ENCODE measurements around the gene CTIF.

The CTIF gene

DNA sequence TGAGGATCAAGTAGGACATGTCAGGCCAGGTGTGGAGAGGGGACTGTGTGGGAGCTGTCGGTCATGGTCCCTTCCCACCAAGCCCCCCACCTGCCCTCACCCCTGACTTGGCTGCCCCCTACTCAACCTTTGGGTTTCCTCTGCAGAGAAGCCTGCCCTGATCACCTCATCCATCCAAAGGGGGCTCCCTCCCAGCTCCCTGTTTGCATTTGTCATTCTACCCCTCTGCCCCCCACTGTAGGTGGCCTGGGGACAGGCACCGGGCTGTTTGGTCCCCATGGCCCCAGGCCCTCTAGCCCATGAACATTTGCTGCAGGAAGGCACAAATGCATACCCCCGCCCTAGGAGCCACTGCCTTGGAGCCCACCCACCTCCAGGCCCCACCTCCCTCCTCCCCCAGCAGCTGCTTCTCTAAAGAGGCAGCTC lies 296.9 kb downstream of the CTIF start:
- DNase-seq (ENCODE audit: low read depth): no peak

DNA sequence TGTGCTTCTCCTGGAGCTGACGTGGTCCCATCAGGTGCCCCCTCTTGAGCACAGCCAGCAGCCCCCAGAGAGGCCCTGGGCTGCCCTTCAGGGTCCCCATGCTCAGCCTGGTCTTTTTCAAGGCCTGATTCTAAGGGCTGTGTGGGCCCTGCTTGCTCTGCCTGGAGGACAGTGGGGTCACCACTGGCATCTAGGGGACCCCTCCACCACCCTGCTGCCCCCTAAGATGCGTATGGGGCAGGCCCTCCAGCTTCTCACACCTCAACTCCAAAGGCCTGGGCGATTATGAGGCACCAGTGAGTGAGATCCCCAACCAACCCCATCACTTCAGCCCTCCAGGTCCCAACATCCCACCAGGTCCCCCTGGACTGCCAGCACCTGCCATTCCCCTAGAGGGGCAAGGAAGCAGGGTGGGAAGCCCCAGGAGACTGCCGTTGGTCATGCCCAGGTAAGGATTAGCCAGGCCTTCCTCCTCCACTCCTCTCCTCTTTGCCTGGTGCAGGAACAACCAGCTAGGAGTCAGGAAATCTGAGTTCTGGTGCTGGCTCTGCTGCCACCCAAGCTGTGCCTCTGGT lies 297.5 kb downstream of the CTIF start:
- no peak for DNase-seq (ENCODE audit: low read depth)

DNA sequence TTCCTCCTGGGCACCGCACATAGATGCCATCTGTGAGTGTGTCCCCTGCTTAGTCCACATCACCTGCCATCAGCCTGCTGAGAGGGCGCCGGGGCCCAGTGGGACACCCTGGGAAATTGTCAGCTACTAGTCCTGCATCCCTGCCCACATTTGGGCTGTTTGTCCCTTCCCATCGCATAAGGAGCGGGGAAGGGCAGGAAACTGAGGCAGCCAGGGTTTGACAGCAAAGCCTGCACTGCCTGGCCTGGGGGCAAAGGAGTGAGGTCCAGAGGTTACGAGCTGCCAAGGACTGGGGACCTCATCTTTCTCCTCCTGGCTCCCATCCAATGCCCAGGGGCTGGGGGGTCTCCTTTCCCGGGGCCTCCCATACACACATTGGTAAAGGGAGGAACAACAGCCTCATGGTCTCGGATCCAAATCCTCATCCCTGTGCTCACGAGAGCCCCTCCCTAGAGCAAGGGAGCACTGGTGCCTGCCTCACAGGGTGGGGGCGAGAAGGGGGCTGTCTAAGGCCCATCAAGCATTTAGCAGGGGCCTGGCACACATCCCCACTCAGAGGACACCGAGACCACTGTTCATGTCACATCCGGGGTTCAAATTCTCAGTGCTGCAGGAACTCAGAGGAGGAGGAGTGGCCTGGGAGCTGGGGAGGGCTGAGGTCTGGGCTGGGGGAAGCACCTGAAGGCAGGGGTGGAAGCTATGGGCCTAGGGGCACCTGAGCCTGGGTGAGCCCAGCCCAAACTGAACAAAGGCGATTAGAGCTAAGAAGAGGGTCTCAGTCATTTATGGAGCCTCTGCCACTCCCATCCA lies 298.2 kb downstream of the CTIF start:
- no peak for DNase-seq (ENCODE audit: low read depth)

DNA sequence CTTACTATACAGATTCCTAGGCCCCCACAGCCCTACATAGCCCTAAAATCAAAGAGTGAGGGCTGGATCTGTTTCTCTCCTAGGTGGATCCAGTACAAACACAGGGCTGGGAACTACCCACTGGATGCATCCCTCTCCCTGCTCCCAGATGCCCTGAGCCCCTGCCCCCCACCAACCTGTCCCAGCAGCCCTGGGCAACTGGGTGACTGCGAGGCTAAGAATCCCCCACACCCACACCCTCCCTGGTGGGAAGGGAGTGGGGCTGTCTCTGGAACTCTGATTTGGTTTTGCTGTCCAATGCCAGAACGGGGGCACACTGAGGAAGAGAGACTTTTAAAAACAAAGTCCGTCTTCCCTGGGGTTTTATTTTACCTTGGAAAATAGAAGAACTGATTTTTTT lies 298.8 kb downstream of the CTIF start:
- no peak for DNase-seq (ENCODE audit: low read depth)

DNA sequence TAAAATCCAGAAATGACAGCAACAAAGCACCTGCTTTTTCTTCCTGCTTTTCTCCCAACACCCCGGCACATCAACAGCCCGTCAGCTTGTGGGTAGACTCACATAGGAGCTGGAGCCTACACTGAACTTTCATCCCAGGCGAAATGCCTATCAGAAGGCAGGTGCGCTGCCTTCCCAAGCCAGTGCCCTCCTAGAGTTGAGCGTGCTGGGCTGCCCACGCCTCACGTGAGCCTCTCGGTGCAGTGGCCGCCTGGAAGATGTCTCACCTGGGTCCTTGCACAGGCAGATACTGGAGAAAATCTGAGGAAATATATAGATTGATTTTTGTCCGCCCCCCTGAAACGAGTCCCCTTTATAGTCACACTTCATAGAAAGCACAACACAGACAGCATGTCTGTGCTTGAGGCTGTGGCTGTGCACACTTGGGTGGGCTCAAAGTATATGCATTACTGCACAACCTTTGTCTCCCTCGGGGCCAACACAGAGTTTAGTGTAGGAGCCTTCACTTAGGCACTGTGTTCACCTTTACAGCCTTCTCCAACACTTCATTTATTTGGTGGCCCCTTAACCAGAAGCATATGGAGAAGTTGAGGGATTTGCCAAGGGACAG lies 299.4 kb downstream of the CTIF start:
- DNase-seq (ENCODE audit: low read depth): no peak

DNA sequence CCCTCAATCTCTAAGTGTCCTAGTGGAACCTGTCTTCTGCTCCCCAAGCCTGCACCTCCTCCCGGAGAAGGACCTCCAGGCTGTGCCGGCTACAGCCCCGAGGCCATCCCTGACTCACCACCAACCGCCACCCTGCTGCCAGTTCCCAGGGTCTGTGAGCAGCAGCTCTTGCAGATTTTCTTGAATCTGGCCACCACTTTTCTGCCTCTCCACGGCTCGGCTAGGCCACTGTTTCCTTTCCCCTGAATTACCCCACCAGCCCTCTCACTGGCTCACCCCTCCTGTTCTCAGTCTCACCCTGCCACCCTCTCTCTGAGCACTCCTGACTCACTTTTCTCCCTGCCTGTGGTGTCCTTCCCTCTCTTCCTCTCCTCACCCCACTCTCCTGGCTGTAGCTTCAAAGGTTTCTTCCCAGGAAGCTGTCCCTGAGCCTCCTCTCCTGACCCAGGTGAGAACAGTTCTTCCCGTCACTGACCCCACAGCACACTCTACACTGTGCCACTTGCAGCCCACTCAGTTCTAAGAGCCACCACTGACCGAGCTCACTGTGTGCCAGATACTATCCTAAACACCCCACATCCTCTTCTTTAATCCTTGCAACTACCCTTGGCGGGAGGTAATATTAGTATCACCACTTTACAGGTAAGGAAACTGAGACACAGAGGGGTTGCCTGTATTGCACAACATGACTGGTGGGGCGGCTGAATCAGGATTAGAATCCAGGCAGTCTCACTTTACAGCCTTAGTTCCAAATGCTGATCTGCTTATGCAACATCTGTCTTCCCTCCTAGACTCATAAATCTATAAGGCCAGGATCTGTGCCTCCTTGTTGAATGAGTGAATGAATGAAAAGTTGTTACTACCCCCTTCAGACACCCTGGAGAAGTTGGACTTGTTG lies 300.3 kb downstream of the CTIF start:
- DNase-seq (ENCODE audit: low read depth): no peak

DNA sequence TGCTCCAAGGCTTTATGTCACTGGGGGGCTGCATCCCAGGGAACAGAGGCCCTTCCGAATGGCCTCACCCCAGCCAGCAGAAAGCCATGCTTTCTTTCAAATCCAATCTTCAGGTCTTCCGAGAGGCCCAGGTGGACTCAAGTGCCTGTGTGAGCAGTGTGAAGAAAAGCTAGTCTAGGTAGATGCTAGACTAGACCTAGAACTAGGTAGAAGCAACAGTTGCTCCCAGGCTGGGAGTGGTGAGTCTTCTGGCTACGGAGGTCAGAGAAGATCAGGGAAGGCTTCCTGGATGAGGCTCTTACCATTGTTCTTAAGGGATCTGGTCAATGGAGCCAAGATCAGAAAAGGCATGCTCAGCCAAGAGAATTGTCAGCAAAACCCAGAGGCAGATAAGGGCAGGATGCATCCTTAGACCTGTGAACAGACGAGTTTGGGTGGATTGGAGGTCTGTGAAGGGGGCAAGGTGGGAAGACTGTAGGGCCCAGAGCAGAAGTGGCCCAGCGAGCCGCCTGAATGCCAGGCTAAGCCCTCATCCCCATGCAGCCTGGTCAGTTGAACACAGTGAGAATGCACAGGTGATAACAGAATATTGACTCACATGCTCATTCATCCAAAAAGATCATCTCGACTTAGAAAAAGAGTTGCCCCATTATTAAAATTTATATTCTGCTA lies 301.1 kb downstream of the CTIF start:
- no peak for DNase-seq (ENCODE audit: low read depth)

DNA sequence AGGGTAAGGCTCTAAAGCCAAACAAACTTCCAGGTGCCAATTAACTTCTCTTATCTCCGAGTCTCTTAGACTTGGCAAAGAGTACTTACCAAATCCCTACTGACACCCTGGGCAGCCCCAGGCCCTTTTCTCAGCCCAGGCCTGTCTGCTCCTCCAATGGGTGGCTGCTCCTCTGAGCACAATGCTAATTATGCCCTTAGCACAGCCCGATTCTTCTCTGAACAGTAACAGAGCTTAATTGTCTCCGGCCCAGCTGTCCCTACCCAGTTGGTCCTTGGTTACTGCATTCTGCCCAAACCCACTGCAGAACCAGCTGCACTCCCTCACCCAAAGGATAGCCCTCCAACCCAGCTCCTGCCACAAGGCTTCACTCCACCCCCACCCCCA lies 301.7 kb downstream of the CTIF start:
- no peak for DNase-seq (ENCODE audit: low read depth)

DNA sequence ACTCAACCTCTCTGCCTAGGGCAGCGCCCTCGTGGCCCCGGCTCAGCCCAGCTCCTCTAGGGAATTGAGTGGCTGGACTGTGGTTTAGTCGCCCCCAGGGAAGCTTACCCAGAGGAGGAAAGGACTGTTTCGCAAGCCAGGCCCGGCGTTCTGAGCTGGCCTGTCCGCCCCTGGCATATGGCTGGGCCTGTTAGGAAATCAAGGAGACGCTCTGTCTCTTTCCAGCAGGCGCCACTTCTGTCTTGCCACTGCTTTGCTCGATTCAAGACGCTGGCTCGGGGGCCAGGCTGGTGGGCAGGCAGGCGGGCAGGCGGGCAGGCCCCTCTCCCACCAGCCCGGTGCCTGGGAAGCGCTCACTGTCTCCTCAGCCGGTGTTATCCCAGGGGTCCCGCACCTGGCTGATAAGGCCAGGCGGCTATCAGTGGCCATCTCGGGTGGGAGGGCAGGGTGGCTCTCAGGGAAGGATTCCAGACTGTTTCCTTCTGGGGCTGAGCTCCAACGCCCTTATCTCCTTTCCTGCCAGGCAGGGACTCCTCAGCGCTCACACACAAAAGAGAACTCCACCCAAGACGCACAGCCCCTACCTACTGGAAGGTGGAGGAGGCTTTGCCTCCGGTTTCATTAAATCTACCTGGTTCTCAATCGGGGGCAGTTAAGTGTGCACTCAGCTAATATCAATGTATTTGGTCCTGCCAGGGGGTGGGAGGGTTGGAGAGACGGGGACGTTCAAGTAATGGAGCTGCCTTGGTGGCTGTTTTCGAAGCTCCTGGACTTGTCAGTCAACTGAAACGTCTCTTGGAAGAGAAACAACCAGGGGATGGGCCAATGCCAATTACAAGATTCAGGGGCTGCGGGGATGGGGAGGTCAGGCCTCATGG lies 302.8 kb downstream of the CTIF start:
- DNase-seq (ENCODE audit: low read depth): no peak

DNA sequence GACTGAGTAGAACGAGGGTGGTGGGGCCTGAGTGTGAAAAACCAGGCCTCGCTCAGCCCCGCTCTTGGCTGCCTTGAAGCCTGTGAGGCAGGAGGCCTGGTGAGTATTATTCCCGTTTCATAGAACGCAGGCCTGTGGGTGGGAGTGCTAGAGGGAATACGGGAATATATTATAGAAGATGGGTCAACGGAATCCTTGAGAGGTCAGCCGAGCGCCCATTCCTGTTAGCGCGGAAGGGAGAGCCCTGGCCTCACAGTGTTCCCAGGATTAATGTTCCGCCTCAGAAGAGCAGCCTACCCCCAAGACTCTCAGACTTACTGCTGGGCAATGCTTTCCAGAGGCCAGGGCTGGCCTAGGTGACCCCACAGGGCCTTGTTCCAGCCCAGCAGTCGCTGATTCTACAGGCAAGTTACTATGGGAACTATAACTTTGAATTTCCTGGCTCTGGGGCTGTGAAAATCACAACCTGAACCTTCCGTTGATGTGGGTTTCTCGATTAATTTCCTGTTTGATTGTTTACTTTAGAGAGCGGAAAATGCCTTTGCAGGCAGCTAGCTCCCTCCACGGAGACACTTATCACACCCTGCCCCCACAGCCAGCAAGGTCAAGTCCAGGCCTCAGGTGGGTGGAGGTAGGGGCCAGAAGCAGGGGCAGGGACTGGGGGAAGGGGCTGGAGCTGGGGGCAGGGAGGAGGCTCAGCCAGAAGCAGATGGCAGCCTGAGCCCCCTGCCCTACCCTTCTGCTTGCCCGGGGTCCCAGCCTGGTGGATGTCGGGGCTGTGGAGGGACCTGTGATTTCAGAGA lies 303.6 kb downstream of the CTIF start:
- no peak for DNase-seq (ENCODE audit: low read depth)

DNA sequence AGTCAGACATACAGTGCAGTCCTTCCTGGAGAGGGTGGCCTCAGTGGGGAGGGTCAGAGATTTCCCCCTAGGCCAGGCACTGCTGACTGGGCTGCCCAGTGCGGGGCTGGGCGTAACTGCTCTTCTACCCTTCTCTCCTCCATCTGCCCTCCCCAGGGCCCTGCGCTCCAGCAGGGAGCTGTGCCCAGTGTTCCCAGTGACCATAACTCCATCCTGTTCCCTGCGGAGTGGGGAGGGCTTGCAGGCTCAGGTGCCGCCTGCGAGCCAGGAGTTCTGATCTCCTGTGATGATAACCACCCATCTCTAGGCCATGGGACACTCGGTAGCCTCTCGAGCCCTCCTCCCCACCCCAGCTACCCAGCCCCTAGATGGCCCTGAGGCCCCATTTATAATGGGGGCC lies 304.3 kb downstream of the CTIF start:
- no peak for DNase-seq (ENCODE audit: low read depth)

DNA sequence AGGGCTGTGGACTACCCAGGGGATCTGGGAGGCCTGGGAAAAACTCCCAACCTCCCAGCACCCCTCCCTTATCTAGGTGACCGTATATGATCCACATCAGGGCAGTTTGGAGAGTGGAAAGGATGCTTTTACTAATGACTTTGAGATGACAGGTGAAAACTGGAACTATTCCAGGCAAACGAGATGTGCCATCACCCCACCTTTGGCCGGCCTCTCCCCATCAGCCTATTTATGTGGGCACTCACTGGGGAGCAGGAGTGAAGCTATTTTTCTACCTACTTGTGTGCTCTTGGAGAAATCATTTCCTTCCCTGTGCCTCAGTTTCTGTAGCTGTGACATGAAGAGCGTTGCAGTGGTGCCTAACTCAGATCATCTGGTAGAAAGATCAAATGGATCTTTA lies 304.8 kb downstream of the CTIF start:
- no peak for DNase-seq (ENCODE audit: low read depth)

DNA sequence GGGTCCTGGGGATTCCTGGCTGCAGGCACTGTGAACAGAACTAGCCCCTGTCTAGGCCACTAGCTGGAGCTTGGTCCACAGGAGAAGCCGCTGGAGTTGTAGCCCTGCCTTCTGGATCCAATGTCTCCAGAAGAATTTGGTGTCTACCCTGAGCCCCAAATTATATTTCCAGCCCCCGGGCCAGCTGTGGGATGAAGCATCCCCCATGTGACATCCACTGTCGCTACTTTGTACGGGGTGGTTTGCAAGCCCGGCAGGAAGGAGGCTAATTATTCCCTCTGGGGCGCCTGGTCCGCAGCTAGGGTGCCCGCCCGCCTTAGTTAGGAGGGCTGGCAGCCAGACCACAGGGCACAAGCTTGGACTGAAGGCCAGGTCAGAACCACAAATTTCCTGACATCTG lies 305.4 kb downstream of the CTIF start:
- DNase-seq (ENCODE audit: low read depth): no peak

DNA sequence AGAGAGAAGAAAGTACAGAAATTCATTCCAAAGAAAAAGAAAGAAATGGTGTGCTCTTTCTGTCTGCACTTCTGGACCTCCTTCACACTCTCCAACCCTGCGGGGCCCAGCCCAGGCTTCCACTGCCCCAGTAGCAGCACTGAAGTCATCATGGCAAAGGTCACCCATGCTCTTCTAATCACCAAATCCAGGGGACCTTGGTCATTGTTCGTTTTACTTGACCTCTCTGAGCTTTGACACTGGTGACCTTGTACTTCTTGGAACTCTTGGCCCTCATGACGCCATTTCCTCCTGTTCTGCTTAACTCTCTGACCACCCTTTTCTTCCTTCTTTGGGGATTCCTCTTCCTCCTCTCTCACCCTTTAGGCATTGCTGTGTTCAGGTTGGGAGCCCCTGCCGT lies 306.3 kb downstream of the CTIF start:
- DNase-seq (ENCODE audit: low read depth): no peak

DNA sequence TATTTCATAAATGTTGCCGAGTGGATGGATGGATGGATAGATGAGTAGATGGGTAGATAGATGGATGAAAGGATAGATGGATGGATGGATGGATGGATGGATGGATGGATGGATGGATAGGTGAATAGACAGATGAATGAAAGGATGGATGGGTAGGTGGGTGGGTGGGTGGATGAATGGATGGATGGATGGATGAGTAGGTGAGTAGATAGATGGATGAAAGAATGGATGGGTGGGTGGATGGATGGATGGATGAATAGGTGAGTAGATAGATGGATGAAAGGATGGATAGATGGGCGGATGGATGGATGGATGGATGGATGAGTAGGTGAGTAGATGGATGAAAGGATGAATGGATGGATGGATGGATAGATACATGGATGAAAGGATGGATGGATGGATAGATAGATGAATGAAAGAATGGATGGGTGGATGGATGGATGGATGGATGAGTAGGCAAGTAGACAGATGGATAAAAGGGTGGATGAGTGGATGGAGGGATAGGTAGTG lies 307.6 kb downstream of the CTIF start:
- no peak for DNase-seq (ENCODE audit: low read depth)

DNA sequence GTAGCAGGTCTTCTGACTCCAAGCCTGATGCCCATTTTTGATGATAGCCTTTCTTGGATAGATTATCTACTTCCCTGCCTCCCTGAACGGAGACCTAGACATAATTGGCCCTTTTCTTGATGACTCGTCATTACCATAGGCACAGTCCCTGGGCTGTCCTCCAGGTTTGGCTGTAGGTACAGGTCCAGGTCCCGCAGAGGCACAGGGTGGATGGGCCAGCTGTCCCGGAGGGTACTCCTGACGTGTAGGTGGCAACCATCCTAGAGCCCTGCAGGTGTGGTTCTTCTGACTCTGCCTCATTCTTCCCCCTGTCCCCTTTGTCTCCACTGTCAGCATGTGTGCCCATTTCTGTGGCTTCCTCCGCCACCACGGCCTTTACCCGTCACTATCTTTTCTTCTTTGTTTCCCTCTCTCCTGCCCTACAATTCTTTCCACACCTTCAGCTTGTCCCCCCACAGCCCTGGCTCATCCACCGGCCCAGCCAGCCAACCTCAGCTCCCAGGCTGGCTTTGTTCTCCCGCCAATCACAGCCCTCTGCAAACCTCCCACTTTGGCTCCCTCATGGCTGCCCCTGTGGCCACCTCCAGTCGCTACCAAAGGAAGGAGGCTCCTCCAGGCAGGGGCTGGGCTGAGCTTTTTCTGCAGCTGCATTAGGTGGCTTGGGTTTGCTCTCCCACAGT lies 309.1 kb downstream of the CTIF start:
- DNase-seq (ENCODE audit: low read depth): no peak

DNA sequence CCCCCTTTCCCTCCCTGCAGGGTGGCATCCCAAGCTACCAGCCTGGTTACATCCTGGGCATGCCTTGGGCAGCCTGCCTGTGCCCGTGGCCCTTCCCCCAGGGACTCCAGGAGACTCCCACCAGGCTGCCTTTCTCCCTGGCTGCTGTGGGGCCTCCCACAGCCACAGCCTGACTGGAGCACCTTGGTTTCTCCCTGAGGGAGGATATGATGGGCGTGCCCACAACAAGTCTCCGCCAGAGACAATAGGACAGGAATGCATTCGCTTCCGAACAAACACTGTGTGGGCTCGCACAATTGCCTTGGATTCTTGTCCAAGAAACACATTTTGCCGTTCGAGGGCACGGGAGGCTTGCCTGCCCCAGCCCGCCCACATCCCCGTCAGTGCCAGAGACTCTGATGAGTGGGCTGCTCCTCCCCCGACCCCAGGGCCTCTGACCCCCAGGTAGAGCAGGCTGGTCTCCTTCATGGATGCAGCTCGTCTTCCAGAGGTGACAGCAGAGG lies 309.9 kb downstream of the CTIF start:
- DNase-seq (ENCODE audit: low read depth): no peak

DNA sequence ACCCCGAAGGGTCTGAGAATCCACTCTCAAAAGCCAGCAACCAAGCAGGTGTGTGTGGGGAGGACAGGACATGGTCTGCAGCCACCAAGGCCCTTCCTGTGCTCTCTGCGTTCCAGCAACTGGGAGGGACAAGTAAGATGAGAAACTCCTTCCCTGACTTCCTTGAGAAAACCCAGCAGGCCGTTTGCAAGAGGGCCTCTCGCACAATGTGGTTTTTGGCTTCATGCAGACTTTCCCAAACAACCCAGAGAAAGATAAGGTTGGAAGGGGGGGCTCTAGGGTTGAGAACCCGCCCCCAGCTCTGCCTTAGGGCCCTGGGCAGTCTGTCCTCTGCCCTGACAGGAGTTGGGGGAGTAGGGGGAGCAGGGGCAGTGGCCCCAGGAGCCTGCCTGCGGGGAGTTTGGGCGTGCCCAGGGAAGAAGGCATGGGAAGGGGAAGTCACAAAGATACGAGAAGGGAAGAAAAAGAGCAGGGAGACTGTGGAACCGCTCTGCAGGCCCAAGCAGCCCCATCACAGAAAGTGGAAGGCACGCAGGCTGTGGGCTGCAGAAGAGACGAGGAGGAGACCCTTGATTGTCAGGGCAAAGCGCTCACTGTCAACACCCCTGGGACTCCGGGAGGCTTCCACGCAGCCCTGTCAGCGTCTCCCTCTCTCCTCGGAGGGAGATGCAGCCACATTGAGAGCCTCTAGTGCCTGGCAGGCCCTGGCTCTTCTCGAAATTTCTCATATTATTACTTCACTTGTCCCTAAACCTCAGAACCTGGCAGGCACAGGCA lies 312.2 kb downstream of the CTIF start:
- DNase-seq (ENCODE audit: low read depth): no peak

All from stimulated activated CD8-positive, alpha-beta memory T cell treated with anti-CD3 and anti-CD28 coated beads, Interleukin-12 subunit alpha, Interleukin-12 subunit beta, amount 100 ng/mL, for 4 hours (primary cell).